Measurements from ENCODE around the gene PRIMA1. TPM values are rescaled to one million over a fixed set of nuclear protein-coding genes. Genes with fewer than 3 reads are reported as not detected.

PRIMA1 gene
- polyA plus RNA-seq, 1 of the 3 experiments (the other 2 are of a cell fraction), result 0.18 TPM

DNA sequence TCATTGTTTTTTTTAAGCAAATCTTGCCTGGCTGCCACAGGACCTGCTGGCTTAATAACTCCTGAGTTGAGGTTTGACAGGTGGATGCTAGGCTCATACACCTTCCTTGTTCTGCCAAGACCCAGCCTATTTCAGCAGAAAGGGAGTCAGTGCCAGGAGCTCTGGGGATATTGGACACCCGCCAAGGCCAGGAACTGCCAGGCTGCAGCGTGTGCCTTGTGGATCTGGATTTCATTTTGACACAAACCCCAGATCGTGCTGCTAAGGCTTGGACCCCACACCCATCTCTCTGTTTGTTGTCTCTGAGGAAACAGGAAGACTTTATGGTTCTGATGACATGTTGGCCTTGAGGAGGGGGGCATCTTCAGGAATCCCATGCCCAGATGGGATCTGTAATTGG lies 44.4 kb upstream of the PRIMA1 start:
- CTCF ChIA-PET, result interaction anchor here (1.2 to 2.8 kb wide), 4 partner anchors 37 to 177 kb away, joined by 3 to 8 read pairs (median 4); no protein-coding TSS in a partner anchor
- POLR2A ChIA-PET, result interaction anchor here (1.2 kb wide), 1 partner anchor 64 kb away, joined by 3 read pairs; no protein-coding TSS in a partner anchor

DNA sequence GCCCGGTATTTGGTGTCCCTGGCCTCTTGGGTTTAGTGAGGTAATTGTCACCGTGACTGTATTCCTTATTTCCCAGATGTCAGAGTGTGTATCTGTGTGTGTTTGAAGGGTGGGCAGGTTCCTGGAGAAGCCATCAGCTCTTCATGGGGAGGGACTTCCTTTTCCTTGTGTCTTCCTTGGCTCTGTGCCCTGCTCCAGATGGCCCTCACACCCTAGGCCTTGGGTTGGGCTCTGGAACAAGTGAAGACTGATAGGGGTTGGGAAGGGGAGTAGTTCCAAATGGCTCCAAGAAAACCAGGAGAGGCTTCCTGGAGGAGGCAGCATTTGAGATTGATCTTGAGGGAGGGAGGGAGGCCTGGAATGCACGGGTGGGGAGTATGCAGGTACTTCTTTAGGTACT lies 43.8 kb upstream of the PRIMA1 start:
- H3F3A ChIP-seq (replicated peaks; ENCODE audit: insufficient read depth), result no peaks in the 10 kb centered on the region
- ChIA-PET POLR2A (no interaction called here), CTCF (interaction anchor here (1.2 to 2.8 kb wide), 4 partner anchors 38 to 177 kb away, joined by 3 to 8 read pairs (median 4); no protein-coding TSS in a partner anchor)
- H3K9me2 ChIP-seq, result no peaks in the 10 kb centered on the region
- 15% methylated on average over 3 of the region's 3 CpGs for WGBS (ENCODE audit: low lambda C conversion rate)
- TF ChIP-seq MEF2A (IDR thresholded peaks at IDR 0.05; ENCODE audit: borderline replicate concordance, low read depth), result no peak
- no peak for TF ChIP-seq TAF1 (IDR thresholded peaks at IDR 0.05; ENCODE audit: borderline replicate concordance, low read depth, low read length)
- TF ChIP-seq, protein P1, sequence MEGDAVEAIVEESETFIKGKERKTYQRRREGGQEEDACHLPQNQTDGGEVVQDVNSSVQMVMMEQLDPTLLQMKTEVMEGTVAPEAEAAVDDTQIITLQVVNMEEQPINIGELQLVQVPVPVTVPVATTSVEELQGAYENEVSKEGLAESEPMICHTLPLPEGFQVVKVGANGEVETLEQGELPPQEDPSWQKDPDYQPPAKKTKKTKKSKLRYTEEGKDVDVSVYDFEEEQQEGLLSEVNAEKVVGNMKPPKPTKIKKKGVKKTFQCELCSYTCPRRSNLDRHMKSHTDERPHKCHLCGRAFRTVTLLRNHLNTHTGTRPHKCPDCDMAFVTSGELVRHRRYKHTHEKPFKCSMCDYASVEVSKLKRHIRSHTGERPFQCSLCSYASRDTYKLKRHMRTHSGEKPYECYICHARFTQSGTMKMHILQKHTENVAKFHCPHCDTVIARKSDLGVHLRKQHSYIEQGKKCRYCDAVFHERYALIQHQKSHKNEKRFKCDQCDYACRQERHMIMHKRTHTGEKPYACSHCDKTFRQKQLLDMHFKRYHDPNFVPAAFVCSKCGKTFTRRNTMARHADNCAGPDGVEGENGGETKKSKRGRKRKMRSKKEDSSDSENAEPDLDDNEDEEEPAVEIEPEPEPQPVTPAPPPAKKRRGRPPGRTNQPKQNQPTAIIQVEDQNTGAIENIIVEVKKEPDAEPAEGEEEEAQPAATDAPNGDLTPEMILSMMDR (IDR thresholded peaks at IDR 0.05), result no peak
- TF ChIP-seq, protein P2, sequence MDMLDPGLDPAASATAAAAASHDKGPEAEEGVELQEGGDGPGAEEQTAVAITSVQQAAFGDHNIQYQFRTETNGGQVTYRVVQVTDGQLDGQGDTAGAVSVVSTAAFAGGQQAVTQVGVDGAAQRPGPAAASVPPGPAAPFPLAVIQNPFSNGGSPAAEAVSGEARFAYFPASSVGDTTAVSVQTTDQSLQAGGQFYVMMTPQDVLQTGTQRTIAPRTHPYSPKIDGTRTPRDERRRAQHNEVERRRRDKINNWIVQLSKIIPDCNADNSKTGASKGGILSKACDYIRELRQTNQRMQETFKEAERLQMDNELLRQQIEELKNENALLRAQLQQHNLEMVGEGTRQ (IDR thresholded peaks at IDR 0.05; ENCODE audit: borderline replicate concordance, low read depth, low read length), result no peak
- no peak for TF ChIP-seq EP300 (IDR thresholded peaks at IDR 0.05; ENCODE audit: borderline replicate concordance in 1 of 2, low read depth in 1 of 2, low read length in 1 of 2)
- TF ChIP-seq RAD21 (IDR thresholded peaks at IDR 0.05; ENCODE audit: low read length), result no peak
- TF ChIP-seq RFX5 (IDR thresholded peaks at IDR 0.05; ENCODE audit: low read length), result no peak
- no peaks in the 10 kb centered on the region for H3K27me3 ChIP-seq (ENCODE audit: insufficient read depth)
- H3K4me1 ChIP-seq (ENCODE audit: control insufficient read depth in 1 of 2, insufficient read depth in 2 of 2, low read depth in 1 of 2, low read length in 1 of 2), result peaks cover 0 to 35% of the 10 kb centered on the region in 2 experiments; a peak in 2 of 4 replicates
- H2AFZ ChIP-seq (ENCODE audit: low read depth), result no peak overlapping the region
- peak; percentile 47 for DNase-seq
- peak overlapping the region in 1 of 2 experiments; percentile 58; a peak in 2 of 4 replicates for H3K27ac ChIP-seq (ENCODE audit: low read depth in 2 of 2, low read length in 1 of 2)
- H3K9me3 ChIP-seq, result no peaks in the 10 kb centered on the region
- H4K20me1 ChIP-seq (ENCODE audit: insufficient read depth), result no peaks in the 10 kb centered on the region
- no peak overlapping the region for H3K9ac ChIP-seq
- no peak overlapping the region for H3K4me2 ChIP-seq
- H3K36me3 ChIP-seq (replicated peaks in 1 of 2; ENCODE audit: control insufficient read depth in 1 of 2, insufficient read depth in 2 of 2, low read length in 1 of 2), result no peaks in the 10 kb centered on the region
- H3K4me3 ChIP-seq (ENCODE audit: low read depth in 2 of 2, low read length in 1 of 2), result no peak overlapping the region
- no peaks in the 10 kb centered on the region for H3K79me2 ChIP-seq (ENCODE audit: insufficient read depth)

More for the DNA sequence above, 44.4 kb upstream of the PRIMA1 start:
- Histone ChIP-seq H2AFZ (ENCODE audit: low read depth) (no peak overlapping the region), H3K27me3 (ENCODE audit: insufficient read depth) (no peaks in the 10 kb centered on the region), H3K79me2 (ENCODE audit: insufficient read depth) (no peaks in the 10 kb centered on the region), H3F3A (replicated peaks; ENCODE audit: insufficient read depth) (no peaks in the 10 kb centered on the region), H3K9me2 (no peaks in the 10 kb centered on the region), H4K20me1 (ENCODE audit: insufficient read depth) (no peaks in the 10 kb centered on the region), H3K4me1 (ENCODE audit: control insufficient read depth in 1 of 2, insufficient read depth in 2 of 2, low read depth in 1 of 2, low read length in 1 of 2) (peaks cover 0 to 35% of the 10 kb centered on the region in 2 experiments; a peak in 2 of 4 replicates), H3K9ac (no peak overlapping the region), H3K4me2 (no peak overlapping the region), H3K4me3 (ENCODE audit: low read depth in 2 of 2, low read length in 1 of 2) (no peak overlapping the region), H3K9me3 (no peaks in the 10 kb centered on the region), H3K36me3 (replicated peaks in 1 of 2; ENCODE audit: control insufficient read depth in 1 of 2, insufficient read depth in 2 of 2, low read length in 1 of 2) (no peaks in the 10 kb centered on the region), H3K27ac (ENCODE audit: low read depth in 2 of 2, low read length in 1 of 2) (peak overlapping the region in 1 of 2 experiments; percentile 76; a peak in 2 of 4 replicates)
- WGBS (ENCODE audit: low lambda C conversion rate), result 0% methylated on average over 3 of the region's 3 CpGs
- peak; percentile 81 for DNase-seq
- TF ChIP-seq EP300 (IDR thresholded peaks at IDR 0.05; ENCODE audit: borderline replicate concordance in 1 of 2, low read depth in 1 of 2, low read length in 1 of 2), result peak in 1 of 2 experiments; percentile 68; a peak in 1 of 4 replicates
- peak; percentile 88 for TF ChIP-seq MXI1 (IDR thresholded peaks at IDR 0.05; ENCODE audit: low read depth, low read length)
- TF ChIP-seq RAD21 (IDR thresholded peaks at IDR 0.05; ENCODE audit: low read length), result 0 out of 2 replicates have a peak, but pooled peaks have one; percentile 10
- peak; percentile 48 for TF ChIP-seq CHD2 (IDR thresholded peaks at IDR 0.05; ENCODE audit: low read length, partially characterized antibody)
- TF ChIP-seq FOXJ3 (CRISPR knock-in tag; IDR thresholded peaks at IDR 0.05), result 0 out of 2 replicates have a peak, but pooled peaks have one; percentile 7
- no peak for TF ChIP-seq POLR2AphosphoS5 (IDR thresholded peaks at IDR 0.05; ENCODE audit: low read depth, low read length)
- no peak for TF ChIP-seq TCF12 (IDR thresholded peaks at IDR 0.05)

Data from SK-N-SH (cell line).